RWPE2 (cell line): ENCODE data around the gene COL11A2.
A peak's percentile ranks its signal among the peaks of the same experiment; 100 is the strongest.

Experiments used
- ATAC-seq: fragments of 200-7000 bp; cut with Tn5 transposase; 3 replicates; pipeline ENCODE4 v1.9.1; 2021; ENCODE audit warnings: low read depth
- DNase-seq: peaks from one replicate; pipeline ENCODE4 v3.0.0-alpha.2; 2020; ENCODE audit warnings: low spot score
- H3K27ac ChIP-seq: fragments of 450-650 bp; 2 replicates; pipeline ENCODE4 v1.5.1; 2017; ENCODE audit warnings: mild to moderate bottlenecking; ENCODE audit not compliant: poor library complexity, severe bottlenecking
- H3K27me3 ChIP-seq: fragments of 250-450 bp; sonication (Bioruptor Pico); 2 replicates; pipeline ENCODE4 v1.5.1; 2021; ENCODE audit warnings: mild to moderate bottlenecking, moderate library complexity; ENCODE audit not compliant: insufficient read depth, poor library complexity, severe bottlenecking
- H3K36me3 ChIP-seq: fragments of 250-450 bp; sonication (Bioruptor Pico); 2 replicates; pipeline ENCODE4 v1.5.1; 2020; ENCODE audit warnings: low read depth, mild to moderate bottlenecking, moderate library complexity
- H3K4me1 ChIP-seq: fragments of 250-450 bp; sonication (Bioruptor Pico); 2 replicates; pipeline ENCODE4 v1.5.1; 2021; ENCODE audit warnings: mild to moderate bottlenecking, moderate library complexity; ENCODE audit not compliant: insufficient read depth, poor library complexity, severe bottlenecking
- H3K4me3 ChIP-seq: fragments of 250-450 bp; sonication (Bioruptor Pico); 2 replicates; pipeline ENCODE4 v1.5.1; 2021; ENCODE audit warnings: mild to moderate bottlenecking, moderate library complexity; ENCODE audit not compliant: severe bottlenecking
- H3K9me3 ChIP-seq: fragments of 250-450 bp; sonication (Bioruptor Pico); 2 replicates; pipeline ENCODE4 v1.5.1; 2021; ENCODE audit warnings: mild to moderate bottlenecking, moderate library complexity; ENCODE audit not compliant: severe bottlenecking
- CTCF ChIP-seq: fragments of 450-650 bp; IDR thresholded peaks from one replicate; pipeline ENCODE4 v1.5.1; 2017; ENCODE audit warnings: mild to moderate bottlenecking, moderate library complexity; ENCODE audit not compliant: poor library complexity, severe bottlenecking

COL11A2 gene

GRCh38 chr6:33172688-33173534, 19.4 kb downstream of the COL11A2 start:
- Histone ChIP-seq H3K4me1 (no peaks in the 10 kb centered on the region), H3K36me3 (no peaks in the 10 kb centered on the region), H3K27ac (no peak overlapping the region), H3K4me3 (no peak overlapping the region), H3K27me3 (no peaks in the 10 kb centered on the region), H3K9me3 (no peaks in the 10 kb centered on the region)
- ATAC-seq (peak; percentile 59), DNase-seq (peak; percentile 38)
- peak; percentile 59 for TF ChIP-seq CTCF

GRCh38 chr6:33171880-33172687, 20.2 kb downstream of the COL11A2 start:
- no peak for TF ChIP-seq CTCF
- Histone ChIP-seq H3K27ac (no peak overlapping the region), H3K36me3 (no peaks in the 10 kb centered on the region), H3K4me1 (no peaks in the 10 kb centered on the region), H3K27me3 (no peaks in the 10 kb centered on the region), H3K4me3 (no peak overlapping the region), H3K9me3 (no peaks in the 10 kb centered on the region)
- DNase-seq (peak; percentile 29), ATAC-seq (no peak)

GRCh38 chr6:33171016-33171879, 21.0 kb downstream of the COL11A2 start:
- H3K27ac ChIP-seq, result no peak overlapping the region
- H3K36me3 ChIP-seq, result no peaks in the 10 kb centered on the region
- no peak for TF ChIP-seq CTCF
- no peaks in the 10 kb centered on the region for H3K9me3 ChIP-seq
- no peak overlapping the region for H3K4me3 ChIP-seq
- DNase-seq (peak; percentile 29), ATAC-seq (no peak)
- H3K27me3 ChIP-seq, result no peaks in the 10 kb centered on the region
- H3K4me1 ChIP-seq, result no peaks in the 10 kb centered on the region

- H3K36me3 ChIP-seq, result no peaks in the 10 kb centered on the region
- ATAC-seq, result no peak
- TF ChIP-seq CTCF, result no peak
- H3K27ac ChIP-seq, result no peak overlapping the region
- H3K9me3 ChIP-seq, result no peaks in the 10 kb centered on the region
- DNase-seq, result peak; percentile 26
- no peaks in the 10 kb centered on the region for H3K4me1 ChIP-seq
- H3K27me3 ChIP-seq, result no peaks in the 10 kb centered on the region
- H3K4me3 ChIP-seq, result no peak overlapping the region
Measured at GRCh38 chr6:33170176-33171015, 21.9 kb downstream of the COL11A2 start.
